Tibial artery (tissue), 4 donors: Measurements from ENCODE around the gene GALNT14.

Experiments
- DNase-seq, 2 donors: peaks; one replicate each; pipeline ENCODE4 v3.0.0-alpha.2; 2019
- H3K27ac ChIP-seq, 2 donors: fragments of 200-600 bp; sonication (generic) in 1 of 2; 1 replicate in 1 of 2; 2 replicates in 1 of 2; pipeline ENCODE4 v1.5.1; 2018 to 2019; ENCODE audit warnings: mild to moderate bottlenecking in 1 of 2
- H3K27me3 ChIP-seq, 2 donors: fragments of 200-600 bp; sonication (generic) in 1 of 2; one replicate each; pipeline versions ENCODE4 v1.5.1 to v1.6.0; 2016 to 2019
- H3K36me3 ChIP-seq, 3 donors: fragments of 200-600 bp; sonication (generic) in 2 of 3; one replicate each; pipeline ENCODE4 v1.5.1; 2016 to 2019; ENCODE audit warnings: mild to moderate bottlenecking in 2 of 3
- H3K4me1 ChIP-seq, 4 donors: fragments of 200-600 bp; sonication (generic) in 2 of 4; 1 replicate in 3 of 4; 2 replicates in 1 of 4; pipeline ENCODE4 v1.5.1; 2016 to 2019
- H3K4me3 ChIP-seq, 2 donors: fragments of 200-600 bp; sonication (generic) in 1 of 2; 1 replicate in 1 of 2; 2 replicates in 1 of 2; pipeline ENCODE4 v1.5.1; 2018 to 2019; ENCODE audit warnings: mild to moderate bottlenecking in 2 of 2
- H3K9me3 ChIP-seq, 3 donors: fragments of 200-600 bp; sonication (generic) in 1 of 3; one replicate each; pipeline ENCODE4 v1.5.1; 2016 to 2019
- CTCF ChIP-seq, 2 experiments: fragments of 200-600 bp in 1 of 2; fragments of 450-650 bp in 1 of 2; IDR thresholded peaks; one replicate each; pipeline ENCODE4 v1.5.1; 2017 to 2019; ENCODE audit warnings: antibody characterized with exemption in 2 of 2, mild to moderate bottlenecking in 1 of 2, moderate library complexity in 1 of 2
- intact Hi-C: fragments of 100-400 bp; cut with DNase I; formaldehyde crosslinking; loops from one replicate; pipeline ENCODE4 v1.15.0; 2023; ENCODE audit warnings: low total_unique reads

Gene GALNT14

GRCh38 chr2:31101701-31102100 lies 36.5 kb downstream of the GALNT14 start:
- intact Hi-C loops = loop anchor here (2.0 kb wide), 1 partner anchor 31 kb away; no protein-coding TSS in a partner anchor
- no peak overlapping the region for H3K27ac ChIP-seq
- no peak for TF ChIP-seq CTCF (IDR thresholded peaks at IDR 0.05)
- H3K4me3 ChIP-seq = no peak overlapping the region
- peaks cover 0 to 5% of the 10 kb centered on the region in 2 donors for H3K27me3 ChIP-seq
- no peaks in the 10 kb centered on the region for H3K36me3 ChIP-seq
- no peaks in the 10 kb centered on the region for H3K4me1 ChIP-seq
- H3K9me3 ChIP-seq = no peaks in the 10 kb centered on the region
- no peak for DNase-seq

GRCh38 chr2:31097962-31098613 lies 40.2 kb downstream of the GALNT14 start:
- DNase-seq = no peak
- no peak overlapping the region for H3K4me3 ChIP-seq
- no peak for TF ChIP-seq CTCF (IDR thresholded peaks at IDR 0.05)
- no peaks in the 10 kb centered on the region for H3K9me3 ChIP-seq
- intact Hi-C loops = no loop called here
- no peak overlapping the region for H3K27ac ChIP-seq
- no peaks in the 10 kb centered on the region for H3K27me3 ChIP-seq
- H3K36me3 ChIP-seq = no peaks in the 10 kb centered on the region
- H3K4me1 ChIP-seq = no peaks in the 10 kb centered on the region

- TF ChIP-seq CTCF (IDR thresholded peaks at IDR 0.05) = no peak
- Histone ChIP-seq H3K36me3 (no peaks in the 10 kb centered on the region), H3K27ac (no peak overlapping the region), H3K4me3 (no peak overlapping the region), H3K27me3 (no peaks in the 10 kb centered on the region), H3K9me3 (no peaks in the 10 kb centered on the region), H3K4me1 (no peaks in the 10 kb centered on the region)
- intact Hi-C loops = no loop called here
- DNase-seq = no peak
These were observed 48.1 kb downstream of the GALNT14 start for GRCh38 chr2:31090188-31090587.

GRCh38 chr2:31089645-31090044 lies 48.6 kb downstream of the GALNT14 start:
- Histone ChIP-seq H3K27me3 (no peaks in the 10 kb centered on the region), H3K27ac (no peak overlapping the region), H3K36me3 (no peaks in the 10 kb centered on the region), H3K9me3 (no peaks in the 10 kb centered on the region), H3K4me3 (no peak overlapping the region), H3K4me1 (no peaks in the 10 kb centered on the region)
- no peak for TF ChIP-seq CTCF (IDR thresholded peaks at IDR 0.05)
- no peak for DNase-seq
- intact Hi-C loops = no loop called here

- Histone ChIP-seq H3K27ac (no peak overlapping the region), H3K4me1 (no peaks in the 10 kb centered on the region), H3K27me3 (no peaks in the 10 kb centered on the region), H3K36me3 (no peaks in the 10 kb centered on the region), H3K4me3 (no peak overlapping the region), H3K9me3 (no peaks in the 10 kb centered on the region)
- DNase-seq = no peak
- TF ChIP-seq CTCF (IDR thresholded peaks at IDR 0.05) = no peak
- intact Hi-C loops = no loop called here
These were observed 49.6 kb downstream of the GALNT14 start for GRCh38 chr2:31088504-31089195.
